ENCODE measurements around the gene SIX5.

The SIX5 gene

DNA sequence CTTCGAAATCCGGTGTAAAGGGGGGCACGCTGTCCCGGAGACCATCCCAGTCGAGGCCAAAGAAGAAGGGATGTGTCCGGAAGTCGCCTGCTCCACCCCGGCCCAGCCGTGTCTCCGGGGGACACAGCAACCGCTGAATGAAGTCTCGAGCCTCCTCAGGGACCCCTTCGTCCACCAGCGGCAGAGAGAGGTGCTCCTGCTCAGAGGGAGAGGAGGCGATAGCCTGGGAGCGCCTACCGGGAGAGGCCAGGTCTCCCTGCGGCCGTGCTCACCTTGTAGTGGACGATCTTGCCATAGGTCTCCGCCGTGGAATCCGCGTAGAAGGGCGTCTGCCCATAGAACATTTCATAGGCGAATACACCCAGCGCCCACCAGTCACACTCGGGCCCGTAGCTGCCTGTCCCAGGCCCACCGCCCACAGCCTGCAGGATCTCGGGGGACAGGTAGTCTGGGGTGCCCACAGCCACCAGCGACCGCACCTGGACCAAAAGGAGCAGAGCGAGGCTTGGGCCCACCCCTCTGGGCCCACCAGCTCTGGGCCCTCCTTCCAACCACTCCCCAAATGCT is 8.4 kb upstream of the SIX5 start:
- DNase-seq (ENCODE audit: low read depth in 1 of 2, low spot score in 1 of 2) = no peak

- no peak for DNase-seq (ENCODE audit: low read depth in 1 of 2, low spot score in 1 of 2)
These were observed 5.7 kb upstream of the SIX5 start for GRCh38 chr19:45774765-45775164.

GRCh38 chr19:45773384-45773783 is 4.3 kb upstream of the SIX5 start:
- no peak for DNase-seq (ENCODE audit: low read depth in 1 of 2, low spot score in 1 of 2)

GRCh38 chr19:45772912-45773311 is 3.9 kb upstream of the SIX5 start:
- DNase-seq (ENCODE audit: low read depth in 1 of 2, low spot score in 1 of 2) = no peak

DNA sequence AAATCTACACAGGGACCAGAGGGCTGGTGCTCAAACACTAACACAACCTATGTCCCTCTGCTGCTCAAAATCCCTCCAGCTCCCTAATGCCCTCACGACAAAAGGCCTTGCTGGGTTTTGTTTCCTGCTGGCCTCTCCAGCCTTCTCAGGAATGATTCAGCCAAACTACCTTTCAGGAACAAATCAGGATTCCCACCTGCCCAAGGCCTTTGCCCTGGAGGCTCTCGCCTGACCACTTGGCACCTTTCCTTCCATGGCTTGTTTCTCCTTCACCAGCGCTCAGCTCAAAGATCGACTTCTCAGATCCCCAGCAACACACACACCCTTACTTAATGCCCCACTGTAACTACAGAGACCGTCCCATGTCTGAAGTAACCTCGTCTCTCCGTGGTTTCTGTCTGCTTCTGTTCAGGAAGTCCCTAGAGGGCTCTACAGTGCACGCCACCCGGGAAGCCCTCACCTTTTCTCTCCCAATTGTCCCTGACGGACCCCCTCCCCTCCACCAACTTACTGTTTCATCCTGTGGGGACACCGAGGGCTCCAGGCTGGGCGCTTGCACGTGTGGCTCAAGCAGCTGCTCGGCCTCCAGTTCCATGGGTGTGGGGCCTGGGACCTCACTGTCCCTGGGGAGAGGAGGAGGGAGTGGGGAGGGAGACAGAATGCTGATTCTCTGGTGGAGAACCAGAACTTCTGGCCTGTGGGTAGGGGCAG is 3.2 kb upstream of the SIX5 start:
- DNase-seq (ENCODE audit: low read depth in 1 of 2, low spot score in 1 of 2) = no peak

- DNase-seq (ENCODE audit: low read depth in 1 of 2, low spot score in 1 of 2) = no peak
These were observed 2.4 kb upstream of the SIX5 start for GRCh38 chr19:45771311-45771933.

DNA sequence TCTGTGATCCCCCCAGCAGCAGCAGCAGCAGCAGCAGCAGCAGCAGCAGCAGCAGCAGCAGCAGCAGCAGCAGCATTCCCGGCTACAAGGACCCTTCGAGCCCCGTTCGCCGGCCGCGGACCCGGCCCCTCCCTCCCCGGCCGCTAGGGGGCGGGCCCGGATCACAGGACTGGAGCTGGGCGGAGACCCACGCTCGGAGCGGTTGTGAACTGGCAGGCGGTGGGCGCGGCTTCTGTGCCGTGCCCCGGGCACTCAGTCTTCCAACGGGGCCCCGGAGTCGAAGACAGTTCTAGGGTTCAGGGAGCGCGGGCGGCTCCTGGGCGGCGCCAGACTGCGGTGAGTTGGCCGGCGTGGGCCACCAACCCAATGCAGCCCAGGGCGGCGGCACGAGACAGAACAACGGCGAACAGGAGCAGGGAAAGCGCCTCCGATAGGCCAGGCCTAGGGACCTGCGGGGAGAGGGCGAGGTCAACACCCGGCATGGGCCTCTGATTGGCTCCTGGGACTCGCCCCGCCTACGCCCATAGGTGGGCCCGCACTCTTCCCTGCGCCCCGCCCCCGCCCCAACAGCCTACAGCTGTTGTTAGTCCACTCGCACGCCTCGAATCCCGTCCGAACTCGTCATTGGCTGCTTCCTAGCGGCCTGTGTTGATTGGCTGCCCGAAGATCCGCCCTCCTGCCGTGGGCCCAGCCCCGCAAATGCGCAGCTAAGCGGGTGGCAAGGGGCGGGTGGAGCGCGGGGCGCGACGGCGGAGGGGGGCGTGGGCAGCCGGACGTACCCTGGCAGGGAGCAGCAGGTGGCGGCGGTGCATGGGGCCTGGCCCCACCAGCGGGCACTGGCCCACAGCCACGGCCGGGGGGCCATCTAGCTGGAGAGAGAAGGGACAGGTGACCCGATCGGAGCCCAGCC is 1.4 kb upstream of the SIX5 start:
- peak; percentile 83 to 87 for DNase-seq (ENCODE audit: low read depth in 1 of 2, low spot score in 1 of 2)

- peak in 1 of 2 donors; percentile 22 for DNase-seq (ENCODE audit: low read depth in 1 of 2, low spot score in 1 of 2)
These were observed 754 bp upstream of the SIX5 start for GRCh38 chr19:45769821-45770191.

DNA sequence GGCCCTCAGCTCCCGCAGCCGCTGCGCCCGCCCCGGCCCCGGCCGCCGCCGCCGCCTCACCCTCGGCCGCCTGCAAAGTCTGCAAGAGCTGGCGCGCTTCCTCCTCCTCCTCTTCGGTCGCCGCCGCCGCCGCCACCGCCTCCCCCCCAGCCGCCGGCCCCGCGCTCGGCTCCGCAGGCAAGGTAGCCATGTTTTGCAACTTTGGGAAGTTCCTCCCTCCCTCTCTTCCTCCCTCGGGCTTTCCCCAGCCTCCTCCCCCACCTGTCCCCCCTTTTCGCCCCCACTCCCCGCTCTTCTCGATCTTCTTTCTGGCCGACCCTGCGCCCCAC is 433 bp downstream of the SIX5 start:
- DNase-seq (ENCODE audit: low read depth in 1 of 2, low spot score in 1 of 2) = peak in 1 of 2 donors; percentile 29

GRCh38 chr19:45767881-45768654 is 984 bp downstream of the SIX5 start:
- no peak for DNase-seq (ENCODE audit: low read depth in 1 of 2, low spot score in 1 of 2)

GRCh38 chr19:45767410-45767880 is 1.6 kb downstream of the SIX5 start:
- DNase-seq (ENCODE audit: low read depth in 1 of 2, low spot score in 1 of 2) = no peak

DNA sequence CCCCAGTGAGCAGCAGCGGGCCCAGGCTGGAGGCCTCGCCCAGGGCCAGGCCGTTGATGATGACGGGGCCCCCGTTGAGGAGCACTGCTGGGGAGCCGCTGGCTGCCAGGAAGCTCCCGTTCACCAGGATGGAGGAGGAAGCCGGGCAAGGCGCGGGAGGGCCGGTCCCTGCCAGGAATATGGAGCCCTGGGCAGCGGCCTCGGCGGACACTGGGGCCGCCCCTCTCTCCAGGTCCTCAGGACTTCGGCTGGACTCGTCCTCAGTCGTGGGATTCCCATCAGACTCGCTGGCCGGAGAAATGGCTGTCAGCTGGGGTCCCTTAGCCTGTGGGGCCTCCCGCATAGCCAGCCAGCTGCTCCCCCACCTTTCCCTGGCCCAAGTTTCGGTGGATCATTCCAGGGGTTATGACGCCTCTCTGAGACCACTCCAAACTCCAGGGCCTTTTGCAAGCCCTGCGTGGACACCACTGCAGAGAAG is 2.1 kb downstream of the SIX5 start:
- no peak for DNase-seq (ENCODE audit: low read depth in 1 of 2, low spot score in 1 of 2)

- DNase-seq (ENCODE audit: low read depth in 1 of 2, low spot score in 1 of 2) = no peak
These were observed 2.7 kb downstream of the SIX5 start for GRCh38 chr19:45766296-45766868.

GRCh38 chr19:45765702-45766295 is 3.3 kb downstream of the SIX5 start:
- no peak for DNase-seq (ENCODE audit: low read depth in 1 of 2, low spot score in 1 of 2)

DNA sequence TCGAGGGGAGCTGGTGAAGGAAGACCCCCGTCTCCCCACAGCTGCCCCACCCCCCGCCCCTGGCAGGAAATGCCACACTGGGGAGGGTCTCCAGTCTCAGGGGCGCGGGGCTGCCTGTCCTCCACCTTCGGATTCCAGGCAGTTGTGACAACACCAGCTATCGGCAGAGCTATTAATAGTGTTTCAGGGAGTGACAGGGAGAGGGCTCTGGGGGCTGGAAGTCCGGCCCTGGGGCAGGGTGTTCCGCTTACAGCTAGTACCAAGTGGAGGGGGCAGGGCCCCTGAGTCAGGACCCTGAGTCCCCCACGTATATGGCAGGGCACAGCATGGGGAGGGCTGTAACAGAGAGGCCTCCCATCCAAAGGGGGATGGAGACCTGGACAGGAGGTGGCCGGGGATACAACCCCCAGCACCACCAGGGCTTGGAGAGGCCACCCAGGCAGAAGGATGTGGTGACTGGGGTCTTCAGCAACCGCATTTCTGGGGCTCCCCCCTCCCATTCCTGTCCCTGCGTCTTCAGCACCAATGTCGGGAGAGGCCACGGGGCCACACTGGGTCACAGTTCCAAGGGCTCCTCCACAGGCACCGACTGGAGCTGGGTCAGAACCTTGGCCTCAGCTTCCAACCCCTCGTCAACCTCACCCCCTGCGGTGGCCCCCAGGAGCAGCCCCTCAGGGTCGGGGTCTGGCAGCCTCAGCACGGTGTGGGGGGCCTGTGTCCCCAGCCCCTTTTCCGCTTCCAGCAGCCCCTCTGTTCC is 3.9 kb downstream of the SIX5 start:
- DNase-seq (ENCODE audit: low read depth in 1 of 2, low spot score in 1 of 2) = no peak

DNA sequence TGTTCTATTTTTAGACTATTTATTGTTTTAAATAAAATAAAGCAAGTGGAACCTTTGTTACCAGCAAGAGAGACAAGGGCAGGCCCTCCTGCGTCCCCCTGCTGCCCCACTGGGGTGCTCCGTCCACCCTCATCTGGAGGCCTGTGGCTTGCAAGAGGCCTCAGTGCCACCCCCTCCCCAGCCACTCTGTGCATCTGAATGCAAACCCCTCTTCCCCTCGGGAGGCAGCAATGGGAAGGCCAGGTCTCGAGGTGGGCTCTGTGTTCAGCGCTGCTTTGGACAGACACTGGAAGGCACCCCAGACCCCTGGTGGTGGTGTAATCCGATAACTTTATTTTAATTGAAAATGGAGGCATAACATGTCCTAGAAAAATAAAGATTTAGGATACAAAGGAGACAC is 4.6 kb downstream of the SIX5 start:
- DNase-seq (ENCODE audit: low read depth in 1 of 2, low spot score in 1 of 2) = no peak

GRCh38 chr19:45763691-45764294 is 5.3 kb downstream of the SIX5 start:
- DNase-seq (ENCODE audit: low read depth in 1 of 2, low spot score in 1 of 2) = no peak

- no peak for DNase-seq (ENCODE audit: low read depth in 1 of 2, low spot score in 1 of 2)
These were observed 6.0 kb downstream of the SIX5 start for GRCh38 chr19:45762870-45763631.

Data from stimulated activated CD4-positive, alpha-beta T cell treated with anti-CD3 and anti-CD28 coated beads, Interleukin-15, amount 100 ng/mL, for 1 hour (primary cell).